ENCODE data around the gene SLC22A16. TPM values are rescaled to one million over a fixed set of nuclear protein-coding genes. Genes with fewer than 3 reads are reported as not detected.

The SLC22A16 gene
- total RNA-seq, 4 donors from 2014 or later: not detected

- Histone ChIP-seq H3K27ac (peak overlapping the region; percentile 24 to 38 (median 34)), H3K27me3 (no peaks in the 10 kb centered on the region), H3K4me1 (peaks cover 0 to 18% (median 10%) of the 10 kb centered on the region in 4 donors), H3K4me3 (no peak overlapping the region), H3K36me3 (no peaks in the 10 kb centered on the region), H3K9me3 (peaks cover 0 to 3% of the 10 kb centered on the region in 2 donors)
- in situ Hi-C loops (cut with MboI; ENCODE audit: low pct_ligation_motif_present in 1 of 4, low pct_unique_long_range_greater_than_20kb in 1 of 4, low sequenced_read_pairs in 3 of 4) (no loop called here), intact Hi-C loops (cut with DNase I; ENCODE audit: low total_unique reads) (no loop called here)
- 51 to 58% methylated on average over 2 to 6 of the region's 6 CpGs for WGBS, 2 donors (ENCODE audit: low coverage in 1 of 2)
- DNase-seq: no peak
- no peak for TF ChIP-seq POLR2A (IDR thresholded peaks at IDR 0.05)
- no peak for TF ChIP-seq CTCF (IDR thresholded peaks at IDR 0.05)
- TF ChIP-seq POLR2AphosphoS5 (IDR thresholded peaks at IDR 0.05): no peak
- TF ChIP-seq EP300 (IDR thresholded peaks at IDR 0.05; ENCODE audit: low read depth): no peak
Measured at GRCh38 chr6:110419028-110419739, 57.2 kb downstream of the SLC22A16 start.

GRCh38 chr6:110418594-110418993 lies 57.8 kb downstream of the SLC22A16 start:
- TF ChIP-seq POLR2A (IDR thresholded peaks at IDR 0.05) (no peak), EP300 (IDR thresholded peaks at IDR 0.05; ENCODE audit: low read depth) (no peak), POLR2AphosphoS5 (IDR thresholded peaks at IDR 0.05) (no peak), CTCF (IDR thresholded peaks at IDR 0.05) (no peak)
- intact Hi-C loops (cut with DNase I; ENCODE audit: low total_unique reads): no loop called here
- Histone ChIP-seq H3K27me3 (no peaks in the 10 kb centered on the region), H3K4me3 (no peak overlapping the region), H3K27ac (peak overlapping the region in 3 of 4 donors; percentile 31 to 38 (median 37)), H3K9me3 (peaks cover 0 to 3% of the 10 kb centered on the region in 2 donors), H3K4me1 (peaks cover 0 to 18% (median 10%) of the 10 kb centered on the region in 4 donors), H3K36me3 (no peaks in the 10 kb centered on the region)
- no peak for DNase-seq
- in situ Hi-C loops (cut with MboI; ENCODE audit: low pct_ligation_motif_present in 1 of 4, low pct_unique_long_range_greater_than_20kb in 1 of 4, low sequenced_read_pairs in 3 of 4): no loop called here
- WGBS, 2 donors (ENCODE audit: low coverage in 1 of 2): 56 to 72% methylated on average over 3 of the region's 3 CpGs

GRCh38 chr6:110415086-110415916 lies 61.1 kb downstream of the SLC22A16 start, which contains the start of gene DDO:
Gene DDO (minus strand): TSS chr6:110415575. CDS start chr6:110413462, 2,113 bp downstream.
- peak within 1 kb of the TSS; percentile 42 to 74 (median 61) for H3K27ac ChIP-seq
- no peak for TF ChIP-seq EP300 (IDR thresholded peaks at IDR 0.05; ENCODE audit: low read depth)
- TF ChIP-seq POLR2AphosphoS5 (IDR thresholded peaks at IDR 0.05): peak in 1 of 3 donors; percentile 13
- H3K4me1 ChIP-seq: peaks cover 0 to 18% (median 10%) of the 10 kb centered on the region in 4 donors
- in situ Hi-C loops (cut with MboI; ENCODE audit: low pct_ligation_motif_present in 1 of 4, low pct_unique_long_range_greater_than_20kb in 1 of 4, low sequenced_read_pairs in 3 of 4): no loop called here
- DNase-seq: peak; percentile 52
- H3K36me3 ChIP-seq: no peaks in the 10 kb centered on the region
- peak within 1 kb of the TSS in 3 of 4 donors; percentile 10 to 37 (median 23) for H3K4me3 ChIP-seq
- no peaks in the 10 kb centered on the region for H3K27me3 ChIP-seq
- 40 to 50% methylated on average over 2 to 12 of the region's 12 CpGs for WGBS, 2 donors (ENCODE audit: low coverage in 1 of 2)
- H3K9me3 ChIP-seq: no peaks in the 10 kb centered on the region
- intact Hi-C loops (cut with DNase I; ENCODE audit: low total_unique reads): no loop called here

GRCh38 chr6:110414669-110415068 lies 61.7 kb downstream of the SLC22A16 start:
- DNase-seq: no peak
- in situ Hi-C loops (cut with MboI; ENCODE audit: low pct_ligation_motif_present in 1 of 4, low pct_unique_long_range_greater_than_20kb in 1 of 4, low sequenced_read_pairs in 3 of 4): no loop called here

More at GRCh38 chr6:110414669-110415068, 61.7 kb downstream of the SLC22A16 start:
- intact Hi-C loops (cut with DNase I; ENCODE audit: low total_unique reads): no loop called here
- H3K4me3 ChIP-seq: no peak overlapping the region
- WGBS, 2 donors (ENCODE audit: low coverage in 1 of 2): 45 to 54% methylated on average over 4 of the region's 4 CpGs
- no peaks in the 10 kb centered on the region for H3K36me3 ChIP-seq
- no peaks in the 10 kb centered on the region for H3K27me3 ChIP-seq
- H3K27ac ChIP-seq: peak overlapping the region; percentile 42 to 74 (median 61)
- H3K4me1 ChIP-seq: peaks cover 0 to 18% (median 10%) of the 10 kb centered on the region in 4 donors
- TF ChIP-seq EP300 (IDR thresholded peaks at IDR 0.05; ENCODE audit: low read depth) (no peak), POLR2A (IDR thresholded peaks at IDR 0.05) (no peak), POLR2AphosphoS5 (IDR thresholded peaks at IDR 0.05) (no peak), CTCF (IDR thresholded peaks at IDR 0.05) (no peak)
- no peaks in the 10 kb centered on the region for H3K9me3 ChIP-seq
